Ovary (tissue), 9 donors: ENCODE measurements around the gene KMT2D. TPM values are rescaled to one million over a fixed set of nuclear protein-coding genes. Genes with fewer than 3 reads are reported as not detected.
A peak's percentile ranks its signal among the peaks of the same experiment; 100 is the strongest.

ENCODE experiments used
- DNase-seq, 5 donors: peaks; one replicate each; pipeline ENCODE4 v3.0.0-alpha.2; 2019 to 2020
- H3K27ac ChIP-seq, 2 donors: fragments of 200-600 bp; one replicate each; pipeline versions ENCODE4 v1.5.1 to v1.8.0; 2019 to 2022
- H3K27me3 ChIP-seq: fragments of 200-600 bp; one replicate; pipeline ENCODE4 v1.8.0; 2022
- H3K36me3 ChIP-seq: fragments of 200-600 bp; sonication (generic); one replicate; pipeline ENCODE4 v1.5.1; 2019
- H3K4me1 ChIP-seq: one replicate; pipeline ENCODE4 v1.8.1; 2013; ENCODE audit warnings: mild to moderate bottlenecking, moderate library complexity; ENCODE audit not compliant: insufficient read depth
- H3K4me3 ChIP-seq: fragments of 200-600 bp; sonication (generic); one replicate; pipeline ENCODE4 v1.5.1; 2017
- H3K9me3 ChIP-seq, 2 donors: fragments of 200-600 bp in 1 of 2; sonication (generic) in 1 of 2; one replicate each; pipeline versions ENCODE4 v1.5.1 to v1.8.1; 2013 to 2019; ENCODE audit warnings: mild to moderate bottlenecking in 1 of 2, moderate library complexity in 1 of 2
- CTCF ChIP-seq, 3 donors: fragments of 450-650 bp in 2 of 3; fragments of 200-600 bp in 1 of 3; IDR thresholded peaks; one replicate each; pipeline versions ENCODE4 v1.5.1 to v1.8.0; 2016 to 2022; ENCODE audit warnings: antibody characterized with exemption in 3 of 3, mild to moderate bottlenecking in 1 of 3
- EP300 ChIP-seq: sonication (generic); formaldehyde crosslinking; IDR thresholded peaks from one replicate; pipeline ENCODE4 v1.6.1; 2017; ENCODE audit warnings: antibody characterized with exemption
- POLR2A ChIP-seq: fragments of 450-650 bp; IDR thresholded peaks from one replicate; pipeline ENCODE4 v1.6.1; 2017; ENCODE audit warnings: antibody characterized with exemption, mild to moderate bottlenecking, moderate library complexity
- WGBS, 3 donors: extraction: QIAGEN DNeasy Blood & Tissue Kit in 1 of 3; methylation state at CpG; one replicate each; pipeline versions ENCODE4 v1.1.5 to v1.1.7; 2013 to 2017; 5-methylcytosine and 5-hydroxymethylcytosine counted together
- intact Hi-C, 4 donors: fragments of 100-400 bp; cut with DNase I; formaldehyde crosslinking; loops; one replicate each; pipeline versions ENCODE4 v1.11.0 to v1.15.1; 2022 to 2023
- polyA plus RNA-seq, 2 donors: library from polyadenylated mRNA; stranded (reverse); fragments of 200-250 nt in 1 of 2; fragments of 350-450 nt in 1 of 2; fragmentation: Illumina TruSeq in 1 of 2; extraction: RNeasy Lipid Tissue Mini Kit (QIAGEN cat#74804) in 1 of 2; gene quantifications; one replicate each; pipeline ENCODE4 v1.2.3, GENCODE V29; 2013 to 2014
- total RNA-seq, 7 donors: library from RNA; depleted of rRNA in 2 of 7; stranded (reverse); fragments of >200 nt in 2 of 7; fragmentation: NEBNext Ultra II Directional in 3 of 7; extraction: Animal tissue kit (Norgen Biotek cat#: 25700) in 3 of 7; gene quantifications; one replicate each; pipeline versions ENCODE4 v1.1.0 to v1.2.4, GENCODE V29; 2016 to 2023
- donor health status: DM: no; HTN: no; CAD: no; lungs with moderate emphysema.
- donor health status: DM: no; HTN: no; CAD: no.
- donor health status: Bipolar disorder and iron deficiency.
- donor health status: DM: yes; HTN: yes; CAD: no.
- donor health status: DM: no; HTN: no; CAD: no.
- donor health status: DM: yes; HTN: yes; CAD: no.

KMT2D gene
- total and polyA plus RNA-seq, 9 donors: 28.3 to 97.0 (median 77.8) TPM

GRCh38 chr12:49098035-49098451, 37.4 kb upstream of the KMT2D start:
- TF ChIP-seq POLR2A: no peak
- TF ChIP-seq CTCF (IDR thresholded peaks at IDR 0.05): peak; percentile 31 to 54 (median 53)
- no peak for TF ChIP-seq EP300
- H3K4me3 ChIP-seq: no peak overlapping the region
- intact Hi-C loops: loop anchor here in 1 of 4 donors (10.0 kb wide), 1 partner anchor 137 kb away; no protein-coding TSS in a partner anchor
- peaks cover 3% of the 10 kb centered on the region for H3K27me3 ChIP-seq
- WGBS, 3 donors: 61 to 69% (median 67%) methylated on average over 4 of the region's 4 CpGs
- no peak overlapping the region for H3K27ac ChIP-seq
- peak in 2 of 5 donors; percentile 49 to 55 for DNase-seq
- no peaks in the 10 kb centered on the region for H3K9me3 ChIP-seq
- no peaks in the 10 kb centered on the region for H3K36me3 ChIP-seq
- H3K4me1 ChIP-seq: no peaks in the 10 kb centered on the region

- 67 to 79% (median 76%) methylated on average over 3 of the region's 3 CpGs for WGBS, 3 donors
- TF ChIP-seq POLR2A (no peak), CTCF (IDR thresholded peaks at IDR 0.05) (no peak), EP300 (no peak)
- Histone ChIP-seq H3K9me3 (no peaks in the 10 kb centered on the region), H3K36me3 (no peaks in the 10 kb centered on the region), H3K27me3 (peaks cover 3% of the 10 kb centered on the region), H3K4me1 (no peaks in the 10 kb centered on the region), H3K27ac (no peak overlapping the region), H3K4me3 (no peak overlapping the region)
- no peak for DNase-seq
- intact Hi-C loops: loop anchor here in 1 of 4 donors (10.0 kb wide), 1 partner anchor 137 kb away; no protein-coding TSS in a partner anchor
Measured at GRCh38 chr12:49097381-49097780, 36.8 kb upstream of the KMT2D start.

GRCh38 chr12:49094975-49095365, 34.4 kb upstream of the KMT2D start:
- TF ChIP-seq EP300 (no peak), POLR2A (no peak), CTCF (IDR thresholded peaks at IDR 0.05) (no peak)
- DNase-seq: no peak
- WGBS, 3 donors: 68 to 73% (median 71%) methylated on average over 2 of the region's 2 CpGs
- Histone ChIP-seq H3K27ac (no peak overlapping the region), H3K36me3 (no peaks in the 10 kb centered on the region), H3K4me1 (peaks cover 5% of the 10 kb centered on the region), H3K27me3 (peaks cover 3% of the 10 kb centered on the region), H3K4me3 (no peak overlapping the region), H3K9me3 (no peaks in the 10 kb centered on the region)
- intact Hi-C loops: loop anchor here in 2 of 4 donors (5.0 to 10.0 kb wide), 2 partner anchors 137 to 140 kb away; no protein-coding TSS in a partner anchor

- peak in 3 of 5 donors; percentile 43 to 57 (median 52) for DNase-seq
- Histone ChIP-seq H3K4me3 (no peak within 1 kb of the TSS), H3K9me3 (no peaks in the 10 kb centered on the region), H3K27me3 (peaks cover 3% of the 10 kb centered on the region), H3K4me1 (peaks cover 10% of the 10 kb centered on the region), H3K36me3 (no peaks in the 10 kb centered on the region), H3K27ac (no peak within 1 kb of the TSS)
- TF ChIP-seq EP300: no peak
- WGBS, 3 donors: 2 to 3% (median 3%) methylated on average over 35 to 49 of the region's 49 CpGs
- intact Hi-C loops: loop anchor here in 2 of 4 donors (5.0 to 10.0 kb wide), 2 partner anchors 138 to 140 kb away; no protein-coding TSS in a partner anchor
Measured at GRCh38 chr12:49094160-49094974, 33.8 kb upstream of the KMT2D start, which contains the start of gene DHH. DHH (minus strand) TSS chr12:49094801; CDS start chr12:49094512, 289 bp downstream.
